Measurements from ENCODE around the gene GSS. TPM values are rescaled to one million over a fixed set of nuclear protein-coding genes. Genes with fewer than 3 reads are reported as not detected.

Gene GSS
- total RNA-seq, 1 donor from 2014 or later = 26.1 TPM

DNA sequence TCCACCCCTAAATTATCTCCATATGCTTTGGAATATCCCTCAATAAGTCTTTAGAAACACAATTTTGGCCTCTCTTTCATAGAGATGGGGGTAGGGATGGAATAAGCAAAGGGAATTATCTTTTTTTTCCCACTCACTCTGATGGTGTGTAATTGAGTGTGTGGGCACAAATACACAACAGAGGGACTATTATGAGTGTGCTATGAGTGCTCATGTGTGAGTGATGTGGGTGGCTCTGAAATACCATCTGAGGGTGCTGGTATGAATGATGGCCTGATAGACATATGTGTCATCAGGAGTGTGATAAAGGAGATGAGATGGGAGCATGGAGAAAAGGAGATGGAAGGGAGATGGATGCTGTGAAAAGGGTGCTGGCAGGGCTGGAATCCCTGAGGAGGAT is 35.6 kb downstream of the GSS start:
- DNase-seq (no peak), ATAC-seq (ENCODE audit: low read depth) (no peak)
- TF ChIP-seq CTCF (IDR thresholded peaks at IDR 0.05) = no peak
- no peak overlapping the region for H3K27ac Mint-ChIP-seq
- H3K4me1 Mint-ChIP-seq = no peaks in the 10 kb centered on the region
- ChIA-PET POLR2A (no interaction called here), CTCF (no interaction called here)
- no peaks in the 10 kb centered on the region for H3K27me3 Mint-ChIP-seq
- intact Hi-C loops (cut with micrococcal nuclease) = no loop called here
- H3K9me3 Mint-ChIP-seq = no peaks in the 10 kb centered on the region
- H3K36me3 Mint-ChIP-seq (ENCODE audit: low read depth) = peaks cover 6% of the 10 kb centered on the region
- no peak overlapping the region for H3K4me3 Mint-ChIP-seq

- DNase-seq = no peak
- CTCF ChIA-PET = no interaction called here
- intact Hi-C loops (cut with micrococcal nuclease) = no loop called here
- no peak overlapping the region for H3K27ac Mint-ChIP-seq
- no peaks in the 10 kb centered on the region for H3K9me3 Mint-ChIP-seq
- ATAC-seq (ENCODE audit: low read depth) = no peak
- POLR2A ChIA-PET = no interaction called here
- H3K4me3 Mint-ChIP-seq = no peak overlapping the region
- no peaks in the 10 kb centered on the region for H3K27me3 Mint-ChIP-seq
- H3K4me1 Mint-ChIP-seq = no peaks in the 10 kb centered on the region
- peaks cover 6% of the 10 kb centered on the region for H3K36me3 Mint-ChIP-seq (ENCODE audit: low read depth)
- TF ChIP-seq CTCF (IDR thresholded peaks at IDR 0.05) = no peak
Observed at GRCh38 chr20:34916774-34917354, 38.7 kb downstream of the GSS start.

DNA sequence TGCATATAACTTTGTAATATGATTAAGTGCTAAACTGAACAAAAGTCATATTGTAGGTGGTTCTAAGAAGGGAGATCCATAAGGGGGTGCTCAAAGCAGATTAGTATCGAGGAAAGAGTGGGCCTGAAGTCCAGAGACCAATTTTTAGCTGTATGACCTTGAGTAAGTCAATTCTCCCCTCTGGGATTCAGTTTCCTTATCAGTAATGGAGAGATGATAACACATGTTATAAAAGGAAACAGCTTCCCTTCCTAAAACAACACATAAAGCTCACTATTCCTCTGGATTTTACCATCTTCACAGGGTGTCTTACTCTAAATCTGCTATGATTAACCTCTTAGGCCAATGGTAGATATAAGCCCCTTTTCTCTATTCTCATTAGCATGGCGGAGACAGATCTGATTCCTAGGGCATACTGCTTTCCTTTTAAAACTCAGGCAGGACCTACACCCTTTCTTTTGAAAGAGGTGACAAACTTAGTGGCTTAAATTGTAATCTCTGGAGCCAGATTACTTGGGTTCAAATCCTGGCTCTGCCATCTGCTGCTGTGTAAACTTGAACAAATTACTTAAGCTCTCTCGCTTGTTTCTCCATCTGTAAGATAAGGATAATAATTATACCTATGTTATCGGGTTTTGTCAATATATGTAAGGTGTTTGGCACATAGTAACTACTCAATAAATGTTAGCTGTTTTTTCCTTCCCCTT is 39.7 kb downstream of the GSS start:
- Mint-ChIP-seq H3K36me3 (ENCODE audit: low read depth) (peaks cover 6% of the 10 kb centered on the region), H3K4me3 (no peak overlapping the region), H3K27ac (no peak overlapping the region), H3K4me1 (no peaks in the 10 kb centered on the region), H3K27me3 (no peaks in the 10 kb centered on the region), H3K9me3 (no peaks in the 10 kb centered on the region)
- CTCF ChIA-PET = no interaction called here
- intact Hi-C loops (cut with micrococcal nuclease) = no loop called here
- TF ChIP-seq CTCF (IDR thresholded peaks at IDR 0.05) = no peak
- POLR2A ChIA-PET = no interaction called here
- ATAC-seq (ENCODE audit: low read depth) = no peak
- no peak for DNase-seq

DNA sequence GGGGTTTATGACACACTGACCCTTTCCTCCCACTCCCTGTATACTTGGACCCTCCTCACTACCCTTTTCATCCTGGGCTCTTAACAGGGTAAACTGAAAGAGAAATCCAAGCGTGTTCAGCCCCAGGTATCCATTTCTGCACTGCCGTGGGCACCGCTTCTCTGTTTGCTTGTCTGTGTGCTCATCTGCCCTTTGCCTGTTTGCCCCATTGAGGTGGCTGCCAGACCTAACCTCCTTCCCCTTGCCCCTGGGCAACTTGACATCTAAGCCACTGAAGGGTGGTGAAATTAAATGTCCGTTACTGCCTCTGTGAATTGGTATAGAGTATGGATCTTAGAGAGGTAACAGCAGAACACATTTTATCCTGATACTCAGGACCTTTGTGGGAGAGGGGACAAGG is 40.5 kb downstream of the GSS start:
- H3K36me3 Mint-ChIP-seq (ENCODE audit: low read depth) = peaks cover 2% of the 10 kb centered on the region
- no peak for TF ChIP-seq CTCF (IDR thresholded peaks at IDR 0.05)
- no peak for DNase-seq
- no peak for ATAC-seq (ENCODE audit: low read depth)
- no peaks in the 10 kb centered on the region for H3K27me3 Mint-ChIP-seq
- no peaks in the 10 kb centered on the region for H3K9me3 Mint-ChIP-seq
- POLR2A ChIA-PET = no interaction called here
- H3K4me1 Mint-ChIP-seq = no peaks in the 10 kb centered on the region
- no peak overlapping the region for H3K27ac Mint-ChIP-seq
- no peak overlapping the region for H3K4me3 Mint-ChIP-seq
- intact Hi-C loops (cut with micrococcal nuclease) = no loop called here
- CTCF ChIA-PET = no interaction called here

- H3K9me3 Mint-ChIP-seq = no peaks in the 10 kb centered on the region
- ChIA-PET POLR2A (no interaction called here), CTCF (no interaction called here)
- H3K4me3 Mint-ChIP-seq = no peak overlapping the region
- H3K36me3 Mint-ChIP-seq (ENCODE audit: low read depth) = no peaks in the 10 kb centered on the region
- ATAC-seq (ENCODE audit: low read depth) = no peak
- intact Hi-C loops (cut with micrococcal nuclease) = no loop called here
- no peak for TF ChIP-seq CTCF (IDR thresholded peaks at IDR 0.05)
- H3K27ac Mint-ChIP-seq = no peak overlapping the region
- no peak for DNase-seq
- no peaks in the 10 kb centered on the region for H3K4me1 Mint-ChIP-seq
- no peaks in the 10 kb centered on the region for H3K27me3 Mint-ChIP-seq
Observed at GRCh38 chr20:34907616-34908469, 47.8 kb downstream of the GSS start.

Measured in activated B cell treated with CpG ODN at 0.5 μM for 24 hours (primary cell).